HepG2 (cell line): ENCODE results near the gene CCDC3.

Experiments
- EED ChIP-seq: sonication (generic); formaldehyde crosslinking; IDR thresholded peaks from 2 replicates; pipeline ENCODE4 v1.5.0; 2020; ENCODE audit warnings: mild to moderate bottlenecking, missing genetic modification reagents
- PRDM10 ChIP-seq: sonication (generic); formaldehyde crosslinking; IDR thresholded peaks from 2 replicates; pipeline ENCODE4 v1.4.0; 2020; ENCODE audit warnings: low read depth, missing genetic modification reagents
- SCMH1 ChIP-seq: sonication (generic); formaldehyde crosslinking; IDR thresholded peaks from 2 replicates; pipeline ENCODE4 v1.9.0; 2021; ENCODE audit warnings: missing genetic modification reagents, mild to moderate bottlenecking, borderline replicate concordance
- SMC3 ChIP-seq: IDR thresholded peaks from 2 replicates; pipeline ENCODE4 v1.6.1; 2011; ENCODE audit warnings: low read length, improper control_type of control experiment
- TCF7 ChIP-seq: sonication (generic); IDR thresholded peaks from 2 replicates; pipeline ENCODE4 v1.6.1; 2016; ENCODE audit warnings: antibody characterized with exemption, low read depth
- TF ChIP-seq, protein P1 (sequence below): sonication (generic); formaldehyde crosslinking; IDR thresholded peaks from 2 replicates; pipeline ENCODE4 v1.8.0; 2022; ENCODE audit warnings: mild to moderate bottlenecking, missing genetic modification reagents; ENCODE audit not compliant: insufficient replicate concordance
- TF ChIP-seq, protein P2 (sequence below), 2 experiments: sonication (generic) in 1 of 2; formaldehyde crosslinking in 1 of 2; IDR thresholded peaks; 2 replicates each; pipeline versions ENCODE4 v1.4.0 to v1.6.1; 2016 to 2020; ENCODE audit warnings: borderline replicate concordance in 1 of 2, low read depth in 1 of 2, mild to moderate bottlenecking in 1 of 2, missing genetic modification reagents in 1 of 2

DNA sequence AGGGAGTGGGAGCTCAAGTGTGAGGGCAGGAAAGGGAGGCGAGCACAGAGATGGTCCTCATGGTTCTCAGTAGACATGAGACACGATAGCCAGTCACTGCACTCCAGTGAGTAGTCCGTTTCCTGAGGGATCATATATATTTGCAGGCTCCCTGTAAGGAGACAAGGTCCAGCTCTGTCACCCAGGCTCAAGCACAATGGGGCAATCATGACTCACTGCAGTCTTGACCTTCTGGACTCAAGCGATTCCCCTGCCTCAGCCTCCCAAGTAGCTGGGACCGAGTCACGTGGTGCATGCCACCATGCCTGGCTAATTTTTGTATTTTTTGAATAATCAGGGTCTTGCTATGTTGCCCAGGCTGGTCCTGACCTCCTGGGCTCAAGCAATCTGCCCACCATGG lies 116.7 kb downstream of the CCDC3 start:
- no peak for TF ChIP-seq EED
- TF ChIP-seq PRDM10 (CRISPR knock-in tag) = no peak
- TF ChIP-seq, protein P1, sequence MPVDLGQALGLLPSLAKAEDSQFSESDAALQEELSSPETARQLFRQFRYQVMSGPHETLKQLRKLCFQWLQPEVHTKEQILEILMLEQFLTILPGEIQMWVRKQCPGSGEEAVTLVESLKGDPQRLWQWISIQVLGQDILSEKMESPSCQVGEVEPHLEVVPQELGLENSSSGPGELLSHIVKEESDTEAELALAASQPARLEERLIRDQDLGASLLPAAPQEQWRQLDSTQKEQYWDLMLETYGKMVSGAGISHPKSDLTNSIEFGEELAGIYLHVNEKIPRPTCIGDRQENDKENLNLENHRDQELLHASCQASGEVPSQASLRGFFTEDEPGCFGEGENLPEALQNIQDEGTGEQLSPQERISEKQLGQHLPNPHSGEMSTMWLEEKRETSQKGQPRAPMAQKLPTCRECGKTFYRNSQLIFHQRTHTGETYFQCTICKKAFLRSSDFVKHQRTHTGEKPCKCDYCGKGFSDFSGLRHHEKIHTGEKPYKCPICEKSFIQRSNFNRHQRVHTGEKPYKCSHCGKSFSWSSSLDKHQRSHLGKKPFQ (CRISPR knock-in tag) = no peak
- TF ChIP-seq SCMH1 (CRISPR knock-in tag) = no peak
- TF ChIP-seq SMC3 = no peak
- TF ChIP-seq, protein P2, sequence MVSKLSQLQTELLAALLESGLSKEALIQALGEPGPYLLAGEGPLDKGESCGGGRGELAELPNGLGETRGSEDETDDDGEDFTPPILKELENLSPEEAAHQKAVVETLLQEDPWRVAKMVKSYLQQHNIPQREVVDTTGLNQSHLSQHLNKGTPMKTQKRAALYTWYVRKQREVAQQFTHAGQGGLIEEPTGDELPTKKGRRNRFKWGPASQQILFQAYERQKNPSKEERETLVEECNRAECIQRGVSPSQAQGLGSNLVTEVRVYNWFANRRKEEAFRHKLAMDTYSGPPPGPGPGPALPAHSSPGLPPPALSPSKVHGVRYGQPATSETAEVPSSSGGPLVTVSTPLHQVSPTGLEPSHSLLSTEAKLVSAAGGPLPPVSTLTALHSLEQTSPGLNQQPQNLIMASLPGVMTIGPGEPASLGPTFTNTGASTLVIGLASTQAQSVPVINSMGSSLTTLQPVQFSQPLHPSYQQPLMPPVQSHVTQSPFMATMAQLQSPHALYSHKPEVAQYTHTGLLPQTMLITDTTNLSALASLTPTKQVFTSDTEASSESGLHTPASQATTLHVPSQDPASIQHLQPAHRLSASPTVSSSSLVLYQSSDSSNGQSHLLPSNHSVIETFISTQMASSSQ (IDR thresholded peaks at IDR 0.05; ENCODE audit: low read depth) = no peak
- TF ChIP-seq, protein P2 (CRISPR knock-in tag; IDR thresholded peaks at IDR 0.05; ENCODE audit: borderline replicate concordance) = no peak
- TF ChIP-seq TCF7 = no peak
